AG04450 (cell line): ENCODE data around the gene GPATCH1. TPM values are rescaled to one million over a fixed set of nuclear protein-coding genes. Genes with fewer than 3 reads are reported as not detected.

Experiments
- CTCF ChIA-PET: fragments of 300-600, 350-600 bp; formaldehyde crosslinking; extraction: SDS; loops from one replicate; lab custom pipeline; 2022; ENCODE audit warnings: antibody characterized with exemption, inconsistent platforms; lab: Charles Lee
- POLR2A ChIA-PET: fragments of 350-600 bp; formaldehyde crosslinking; extraction: SDS; loops from one replicate; lab custom pipeline; 2021; ENCODE audit warnings: antibody characterized with exemption, inconsistent platforms; lab: Yijun Ruan, JAX
- DNase-seq: peaks from one replicate; pipeline ENCODE4 v3.0.0-alpha.2; 2011; ENCODE audit warnings: low read depth, low spot score
- H3K27ac ChIP-seq: one replicate; pipeline ENCODE4 v1.5.1; 2012; ENCODE audit warnings: low read depth, low read length, control low read depth
- H3K27me3 ChIP-seq: one replicate; pipeline ENCODE4 v1.6.0; 2012; ENCODE audit warnings: low read length; ENCODE audit not compliant: control insufficient read depth, insufficient read depth
- H3K4me3 ChIP-seq: 2 replicates; pipeline ENCODE4 v1.5.1; 2011; ENCODE audit warnings: mild to moderate bottlenecking, low read depth, low read length, control low read depth
- H3K9me3 ChIP-seq: 2 replicates; pipeline ENCODE4 v1.5.1; 2012; ENCODE audit warnings: low read length; ENCODE audit not compliant: control insufficient read depth, insufficient read depth
- CTCF ChIP-seq: IDR thresholded peaks from 2 replicates; pipeline ENCODE4 v1.5.1; 2011; ENCODE audit warnings: low read depth, low read length, control low read depth, inconsistent platforms
- polyA plus RNA-seq: library from polyadenylated mRNA; depleted of rRNA; stranded (reverse); fragments of >200 nt; gene quantifications from 2 replicates; pipeline ENCODE4 v1.2.3, GENCODE V29; 2011

Gene GPATCH1
- polyA plus RNA-seq, 1 experiment: 7.9 TPM

GRCh38 chr19:33108161-33108560 is 27.2 kb downstream of the GPATCH1 start:
- Histone ChIP-seq H3K27me3 (no peaks in the 10 kb centered on the region), H3K9me3 (no peaks in the 10 kb centered on the region), H3K27ac (no peak overlapping the region), H3K4me3 (no peak overlapping the region)
- ChIA-PET CTCF (interaction anchor here (1.2 kb wide), 1 partner anchor 17 kb away, joined by 5 read pairs; no protein-coding TSS in a partner anchor), POLR2A (no interaction called here)
- DNase-seq: no peak
- TF ChIP-seq CTCF: no peak

GRCh38 chr19:33110137-33110910 is 29.3 kb downstream of the GPATCH1 start:
- Histone ChIP-seq H3K27me3 (no peaks in the 10 kb centered on the region), H3K27ac (peak overlapping the region; percentile 78), H3K4me3 (no peak overlapping the region), H3K9me3 (no peaks in the 10 kb centered on the region)
- ChIA-PET CTCF (interaction anchor here (0.6 to 3.2 kb wide), 4 partner anchors 15 to 1011 kb away, joined by 3 to 19 read pairs (median 8); no protein-coding TSS in a partner anchor), POLR2A (no interaction called here)
- no peak for TF ChIP-seq CTCF
- DNase-seq: peak; percentile 44

GRCh38 chr19:33111587-33111986 is 30.6 kb downstream of the GPATCH1 start:
- TF ChIP-seq CTCF: no peak
- Histone ChIP-seq H3K4me3 (no peak overlapping the region), H3K27me3 (no peaks in the 10 kb centered on the region), H3K27ac (no peak overlapping the region), H3K9me3 (no peaks in the 10 kb centered on the region)
- no peak for DNase-seq
- ChIA-PET POLR2A (no interaction called here), CTCF (interaction anchor here (0.6 to 3.2 kb wide), 3 partner anchors 14 to 140 kb away, joined by 4 to 19 read pairs (median 8); no protein-coding TSS in a partner anchor)

GRCh38 chr19:33114312-33114711 is 33.3 kb downstream of the GPATCH1 start:
- DNase-seq: no peak
- no peak for TF ChIP-seq CTCF
- ChIA-PET POLR2A (no interaction called here), CTCF (interaction anchor here (1.0 kb wide), 1 partner anchor 138 kb away, joined by 5 read pairs; no protein-coding TSS in a partner anchor)
- no peaks in the 10 kb centered on the region for H3K9me3 ChIP-seq
- no peaks in the 10 kb centered on the region for H3K27me3 ChIP-seq
- H3K27ac ChIP-seq: no peak overlapping the region
- no peak overlapping the region for H3K4me3 ChIP-seq

- Histone ChIP-seq H3K9me3 (no peaks in the 10 kb centered on the region), H3K27me3 (no peaks in the 10 kb centered on the region), H3K27ac (no peak overlapping the region), H3K4me3 (no peak overlapping the region)
- no peak for TF ChIP-seq CTCF
- CTCF ChIA-PET: interaction anchor here (0.7 to 2.3 kb wide), 2 partner anchors 142 to 422 kb away, joined by 6 to 18 read pairs; no protein-coding TSS in a partner anchor
- POLR2A ChIA-PET: no interaction called here
- no peak for DNase-seq
Measured at GRCh38 chr19:33117501-33117900, 36.5 kb downstream of the GPATCH1 start.
